DMS114 treated with DMSO at 0.1 percent for 48 hours (cell line): ENCODE measurements around the gene POLA1.

Experiments
- DNase-seq: peaks from one replicate; lab custom pipeline; 2025; ENCODE audit not compliant: unreplicated experiment; lab: John Stamatoyannopoulos, UW

POLA1 gene

DNA sequence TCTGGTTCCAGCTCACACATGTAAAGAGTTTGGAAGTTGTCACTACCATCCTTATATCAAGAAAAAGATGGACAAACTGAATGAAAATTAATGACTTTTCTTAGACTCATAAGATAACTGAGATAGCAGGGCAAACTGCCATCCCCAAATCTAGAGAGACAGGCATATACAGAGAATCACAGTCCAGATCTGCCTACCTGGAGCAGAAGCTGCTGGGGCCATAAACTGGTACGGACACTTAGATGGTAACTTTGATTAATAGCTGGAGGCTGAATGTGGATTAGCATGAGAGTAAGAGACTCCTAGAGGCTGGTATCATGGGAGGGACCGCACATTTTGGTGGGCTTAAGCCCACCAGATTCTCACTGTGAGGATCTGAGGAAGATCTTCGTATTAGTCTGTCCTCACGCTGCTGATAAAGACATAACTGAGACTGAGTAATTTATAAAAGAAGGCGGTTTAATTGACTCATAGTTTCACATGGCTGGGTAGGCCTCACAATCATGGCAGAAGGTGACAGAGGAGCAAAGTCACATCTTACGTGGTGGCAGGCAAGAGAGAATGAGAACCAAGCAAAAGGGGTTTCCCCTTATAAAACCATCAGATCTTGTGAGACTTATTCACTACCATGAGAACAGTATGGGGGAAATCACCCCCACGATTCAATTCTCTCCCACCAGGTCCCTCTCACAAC lies 10.8 kb upstream of the POLA1 start:
- DNase-seq = no peak

DNA sequence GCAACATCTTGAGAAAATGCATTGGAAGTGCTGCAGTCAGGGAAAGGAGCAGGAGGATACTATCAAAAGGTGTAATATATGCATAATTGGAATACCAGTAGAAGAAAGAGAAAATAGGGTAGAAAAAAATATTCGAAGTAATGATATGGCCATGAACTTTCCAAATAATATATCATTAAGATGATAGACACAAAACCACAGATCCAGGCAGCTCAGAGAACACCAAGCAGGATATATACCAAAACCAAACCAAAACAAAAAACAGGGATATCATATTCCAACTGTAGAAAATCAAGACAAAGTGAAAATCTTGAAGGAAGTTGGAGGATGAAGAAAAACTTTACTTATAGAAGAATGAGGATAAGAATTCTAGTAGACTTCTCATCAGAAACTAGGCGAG lies 9.7 kb upstream of the POLA1 start:
- DNase-seq = no peak

DNA sequence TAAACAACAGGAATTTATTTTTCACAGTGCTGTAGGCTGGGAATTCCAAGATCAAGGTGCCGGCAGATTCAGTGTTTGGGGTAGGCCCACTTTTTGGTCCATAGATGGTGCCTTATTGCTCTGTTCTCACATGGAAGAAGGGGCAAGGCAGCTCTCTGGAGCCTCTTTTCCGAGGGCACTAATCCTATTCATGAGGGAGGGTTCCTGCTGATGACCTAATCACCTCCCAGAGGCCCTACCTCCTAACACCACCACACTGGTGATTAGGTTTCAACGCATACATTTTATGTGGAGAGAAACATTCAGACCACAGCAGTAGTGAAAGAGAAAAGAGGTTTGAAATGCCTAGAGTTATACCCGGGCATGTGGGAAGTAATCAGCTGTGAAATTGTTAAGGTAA lies 1.4 kb upstream of the POLA1 start:
- no peak for DNase-seq

DNA sequence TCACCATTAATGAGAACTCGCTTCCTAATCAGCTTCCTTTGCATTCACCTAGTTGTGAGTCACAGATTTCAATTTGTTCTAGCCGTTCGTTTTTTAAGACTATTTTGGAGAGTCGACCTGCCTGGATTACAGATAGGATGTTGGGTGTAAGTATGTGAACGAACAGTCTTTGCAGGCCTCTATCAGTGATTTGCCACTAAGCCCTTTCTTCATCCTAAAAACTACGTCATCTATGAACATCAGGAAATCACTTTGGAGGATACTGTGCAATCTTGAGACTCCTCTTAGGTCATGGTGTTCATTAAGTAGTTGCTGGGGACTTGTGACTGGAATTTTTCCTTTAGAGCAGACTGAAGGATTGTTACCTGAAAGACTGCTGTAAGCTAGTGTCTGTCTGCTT lies 1.1 kb downstream of the POLA1 start:
- DNase-seq = no peak

DNA sequence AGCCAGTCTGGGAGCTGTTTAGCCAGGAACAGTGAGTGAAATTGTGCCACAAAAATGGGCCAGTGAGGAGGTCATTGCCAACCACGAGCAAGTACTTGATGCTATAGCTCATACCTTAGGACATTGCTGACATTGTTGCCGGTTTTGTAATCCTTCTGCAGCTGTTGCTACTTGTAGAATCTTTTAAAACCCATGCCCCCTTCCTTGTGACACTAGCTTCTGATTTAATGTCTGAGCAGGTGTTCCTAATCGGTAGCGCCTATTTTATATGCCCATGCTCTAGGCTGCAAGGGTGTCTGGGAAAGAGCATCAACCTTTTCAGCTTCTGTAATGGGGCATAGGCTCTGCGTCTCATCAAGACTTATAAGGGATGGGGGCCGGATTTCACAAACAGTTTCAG lies 2.6 kb downstream of the POLA1 start:
- no peak for DNase-seq

DNA sequence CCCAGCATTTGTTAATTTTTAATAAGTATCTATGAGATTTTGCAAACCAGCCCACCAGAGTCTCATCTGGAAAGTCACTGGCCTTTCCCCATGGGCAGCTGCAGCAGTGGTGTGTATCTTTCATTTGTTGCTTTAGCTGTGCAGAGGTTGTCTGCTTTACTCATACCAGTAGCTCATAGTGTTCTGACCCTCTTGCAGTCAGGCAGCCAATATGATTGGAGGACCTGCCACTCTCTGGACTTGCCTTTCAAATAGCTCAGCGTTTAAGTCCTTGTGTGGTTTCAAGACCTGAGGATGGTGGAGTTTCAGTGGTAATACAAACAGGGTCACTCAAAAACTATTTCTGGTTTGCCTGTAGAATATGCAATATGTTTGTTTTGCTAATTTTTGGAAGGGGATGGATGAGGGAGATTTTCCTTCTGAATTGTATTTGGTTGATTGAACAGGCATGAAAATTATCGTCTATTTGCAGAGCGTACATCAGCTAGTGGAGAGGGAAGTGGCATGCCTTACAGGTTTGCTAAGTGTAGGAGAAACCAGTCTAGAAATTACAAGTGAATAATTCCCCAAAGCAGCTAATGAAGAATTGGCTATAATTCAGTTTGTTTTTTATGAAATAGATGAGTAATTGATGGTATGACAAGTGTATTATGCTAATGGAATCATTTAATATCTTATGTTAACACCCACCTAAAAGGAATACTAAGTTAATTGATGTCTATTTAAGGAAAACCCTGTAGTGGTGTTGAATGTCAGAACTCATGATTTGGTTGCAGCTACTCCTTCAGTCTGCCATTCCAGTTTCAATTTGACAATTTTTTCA lies 8.9 kb downstream of the POLA1 start:
- DNase-seq = no peak

DNA sequence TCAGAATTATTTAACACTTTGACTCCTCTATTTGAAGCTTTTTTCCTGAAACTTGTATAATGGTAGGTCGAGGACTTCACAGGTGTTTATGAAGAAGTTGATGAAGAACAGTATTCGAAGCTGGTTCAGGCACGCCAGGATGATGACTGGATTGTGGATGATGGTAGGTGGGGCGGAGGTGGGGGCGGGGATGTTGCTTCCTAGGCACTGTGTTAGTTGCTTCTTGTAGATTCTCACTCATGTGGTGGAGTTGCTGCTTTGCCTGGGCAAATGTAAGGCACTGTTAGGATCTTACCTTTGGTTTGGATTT lies 9.4 kb downstream of the POLA1 start:
- DNase-seq = no peak

DNA sequence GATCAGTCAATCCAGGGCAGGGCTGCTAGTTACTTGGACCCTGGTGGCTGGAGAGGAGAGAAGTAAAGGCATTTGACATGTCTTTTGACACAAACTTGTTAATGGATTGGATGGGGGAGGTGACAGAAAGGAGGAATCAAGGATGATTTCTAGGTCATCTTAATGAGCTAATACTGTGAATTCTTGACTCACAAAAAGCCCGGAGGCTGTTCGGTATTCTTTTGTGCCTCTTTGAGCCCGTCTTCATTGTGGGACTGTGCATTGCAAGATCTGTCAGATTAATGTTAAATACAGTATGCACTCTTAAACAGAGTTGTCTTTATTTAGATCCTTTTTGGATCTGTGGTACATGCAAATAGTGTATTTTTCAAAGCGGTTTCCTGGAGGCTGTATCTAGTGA lies 25.1 kb downstream of the POLA1 start:
- no peak for DNase-seq

DNA sequence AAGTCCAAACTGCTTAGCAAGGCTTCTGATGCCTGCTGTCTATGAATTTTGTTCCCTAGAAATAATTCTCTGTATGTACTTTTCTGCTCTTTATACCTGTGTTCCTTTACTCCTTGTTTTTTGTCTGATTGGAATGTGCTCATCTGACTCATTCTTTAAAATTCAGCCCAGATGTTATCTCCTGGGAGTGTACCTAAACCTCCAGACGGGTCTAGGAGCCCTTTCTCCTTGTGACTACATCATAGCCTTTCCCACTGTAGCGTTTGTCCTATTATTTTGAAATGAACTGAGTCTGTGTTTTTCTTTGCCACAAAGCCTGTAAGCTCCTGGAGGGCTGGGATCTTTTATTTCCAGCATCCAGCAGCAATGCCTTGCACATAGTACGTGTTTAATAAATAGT lies 26.3 kb downstream of the POLA1 start:
- DNase-seq = no peak

DNA sequence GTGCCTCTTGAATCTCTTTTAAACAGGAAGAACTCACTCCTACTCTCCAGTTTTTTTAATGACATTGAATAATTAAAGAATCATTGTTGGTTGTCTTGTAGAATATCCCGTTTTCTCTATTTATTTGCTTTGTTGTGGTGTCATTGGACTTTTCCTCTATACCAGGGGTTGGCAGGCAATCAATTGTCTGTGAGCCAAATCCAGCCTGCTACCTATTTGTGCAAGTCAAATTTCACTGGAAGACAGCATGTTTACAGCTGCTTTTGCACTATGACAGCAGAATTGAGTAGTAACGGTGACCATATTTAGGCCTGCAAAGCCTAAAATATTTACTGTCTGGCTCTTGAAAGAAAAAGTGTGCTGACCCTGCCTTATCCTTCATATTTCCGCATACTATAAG lies 34.8 kb downstream of the POLA1 start:
- DNase-seq = no peak

DNA sequence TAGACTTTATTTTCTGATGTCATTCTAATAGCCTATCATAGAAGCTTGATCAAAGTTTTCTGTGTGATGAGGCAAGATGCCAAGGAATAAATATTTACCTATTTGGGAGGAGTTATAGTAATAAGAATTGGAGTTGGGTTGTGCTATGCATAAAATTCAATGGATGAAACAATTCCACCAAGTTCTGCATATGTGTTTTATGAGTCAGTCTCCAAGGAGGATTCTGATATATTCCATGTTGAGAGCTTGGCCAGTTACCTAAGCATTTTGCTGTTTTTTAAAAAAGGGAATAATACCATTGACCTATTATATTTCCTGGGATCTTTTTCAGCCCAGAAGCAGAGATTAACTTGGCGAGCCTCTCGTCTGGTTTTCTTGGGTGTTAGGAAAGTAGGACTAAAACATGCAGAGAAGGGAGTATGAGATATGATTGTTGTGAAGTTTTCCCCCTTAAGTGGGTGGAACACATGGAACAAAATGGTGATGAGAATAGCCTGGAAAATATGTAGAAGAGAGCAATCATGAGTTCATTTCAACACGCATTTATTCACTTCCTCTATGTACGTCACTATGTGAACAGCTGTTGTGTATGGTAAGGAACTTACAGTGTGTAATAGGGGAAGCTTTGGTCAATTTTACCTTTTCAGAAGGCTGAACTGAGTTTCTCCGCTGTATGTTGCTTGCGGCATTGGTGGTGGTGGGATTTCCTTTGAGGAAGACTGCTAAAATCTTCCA lies 39.2 kb downstream of the POLA1 start:
- no peak for DNase-seq

DNA sequence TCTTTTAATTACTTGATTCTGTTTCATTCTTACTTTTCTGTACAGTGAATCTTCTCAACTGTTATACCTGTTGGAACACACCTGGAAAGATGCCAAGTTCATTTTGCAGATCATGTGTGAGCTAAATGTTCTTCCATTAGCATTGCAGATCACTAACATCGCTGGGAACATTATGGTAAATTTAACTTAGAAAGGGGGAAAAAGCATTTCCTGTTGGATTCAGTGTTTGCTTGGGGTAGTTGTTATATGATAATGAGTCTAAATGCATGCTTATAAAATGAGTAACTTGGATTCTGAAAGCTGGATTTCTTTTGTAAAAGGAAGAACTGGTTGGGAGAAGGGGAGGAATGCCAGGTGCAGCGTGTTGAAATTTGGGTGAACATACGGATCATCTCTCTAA lies 47.6 kb downstream of the POLA1 start:
- DNase-seq = no peak

DNA sequence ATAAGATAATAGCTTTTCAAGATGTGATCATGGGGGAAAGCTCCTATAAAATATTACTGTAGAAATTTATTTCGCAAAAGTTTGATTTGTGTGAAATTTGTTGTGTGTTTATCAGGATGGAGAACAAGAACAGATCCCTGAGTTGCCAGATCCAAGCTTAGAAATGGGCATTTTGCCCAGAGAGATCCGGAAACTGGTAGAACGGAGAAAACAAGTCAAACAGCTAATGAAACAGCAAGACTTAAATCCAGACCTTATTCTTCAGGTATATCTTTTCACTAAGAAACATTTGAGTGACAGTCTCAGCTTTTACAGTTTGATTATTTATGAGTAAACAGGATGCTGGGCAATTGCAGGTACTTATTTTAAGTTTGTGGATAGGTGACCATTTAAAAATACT lies 54.5 kb downstream of the POLA1 start:
- no peak for DNase-seq

DNA sequence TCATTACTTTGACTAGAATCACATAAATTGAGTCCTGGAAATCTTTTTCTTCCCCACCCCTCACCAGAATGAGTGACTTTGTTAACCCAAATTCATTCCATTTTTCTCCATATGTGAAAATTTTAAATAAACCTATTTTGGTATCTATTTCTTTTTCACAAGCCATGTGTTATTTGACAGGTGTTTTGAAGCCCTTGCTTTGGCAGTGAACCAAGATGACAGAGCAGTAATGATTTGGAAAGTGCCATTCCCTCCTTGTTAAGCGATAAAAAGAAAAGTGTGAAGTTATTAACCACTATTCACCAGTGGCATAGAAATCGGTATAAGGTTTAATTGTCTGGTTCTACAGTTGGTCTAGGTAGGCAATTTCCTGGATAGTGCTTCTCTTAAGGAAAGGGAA lies 66.1 kb downstream of the POLA1 start:
- DNase-seq = no peak

DNA sequence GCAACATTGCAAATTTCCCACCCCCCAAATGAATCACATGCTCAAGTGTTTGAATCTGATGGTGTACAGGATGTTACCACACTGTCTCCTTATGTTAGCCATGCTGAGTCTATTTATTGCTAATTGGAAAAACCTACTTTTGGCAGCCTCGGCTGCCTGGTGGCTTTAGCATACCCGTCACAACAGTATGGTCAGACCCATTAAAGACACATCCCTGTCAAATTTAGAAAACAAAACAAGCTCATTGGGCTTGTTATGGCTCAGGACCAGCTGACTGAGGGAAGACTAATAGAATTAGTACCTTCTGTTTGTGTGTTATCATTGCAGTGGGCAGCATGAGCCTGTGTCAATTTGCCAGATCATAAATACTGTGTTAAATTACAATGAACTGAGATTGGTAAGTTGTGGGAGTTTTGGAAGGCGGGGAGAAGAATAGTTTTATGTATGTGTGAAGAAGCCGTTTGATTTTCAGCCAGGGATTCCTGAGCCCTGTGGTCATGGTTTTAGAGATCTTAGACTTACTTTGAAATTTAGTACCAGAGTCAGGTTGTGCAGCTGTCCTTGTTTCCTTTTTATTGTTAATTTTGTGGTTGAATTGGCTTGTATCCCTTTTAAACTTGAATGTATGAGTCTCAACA lies 66.8 kb downstream of the POLA1 start:
- DNase-seq = no peak

DNA sequence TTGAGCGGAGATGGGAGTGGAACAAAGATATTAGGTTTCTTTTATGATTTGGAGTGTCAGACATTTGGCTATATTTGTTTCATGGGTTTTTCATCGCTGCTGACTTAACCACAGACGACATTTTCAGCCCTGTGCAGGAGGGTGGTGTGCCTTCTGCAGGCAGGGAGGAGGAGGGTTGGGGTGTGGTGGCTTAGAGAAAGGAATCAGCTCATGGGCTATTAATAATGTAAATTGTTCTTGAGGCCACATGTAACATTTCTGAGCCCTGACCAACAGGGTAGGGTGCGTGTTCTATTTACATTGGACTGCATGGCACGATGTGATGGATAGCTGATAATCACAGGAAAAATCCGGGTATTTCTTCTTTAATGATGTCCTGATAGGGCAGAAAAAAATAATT lies 67.6 kb downstream of the POLA1 start:
- DNase-seq = no peak

DNA sequence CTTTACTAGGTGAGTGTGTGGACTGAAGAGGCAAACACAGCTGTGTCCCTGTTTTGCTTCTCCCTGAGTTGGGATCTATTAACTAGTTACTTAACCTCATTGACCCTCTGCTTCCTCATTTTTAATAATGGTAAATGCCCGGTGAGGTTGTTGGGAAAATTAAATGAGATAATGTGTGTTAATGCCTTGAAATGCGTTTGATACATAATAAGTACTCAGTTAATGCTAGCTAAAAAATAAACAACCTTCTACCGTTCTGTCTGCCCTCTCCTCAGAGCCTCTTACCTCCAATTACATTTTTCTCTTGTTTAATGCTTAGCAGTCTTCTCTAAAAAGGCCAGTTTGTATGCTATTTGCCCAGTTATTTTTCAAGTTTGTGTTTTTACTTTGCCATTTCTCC lies 70.3 kb downstream of the POLA1 start:
- no peak for DNase-seq

DNA sequence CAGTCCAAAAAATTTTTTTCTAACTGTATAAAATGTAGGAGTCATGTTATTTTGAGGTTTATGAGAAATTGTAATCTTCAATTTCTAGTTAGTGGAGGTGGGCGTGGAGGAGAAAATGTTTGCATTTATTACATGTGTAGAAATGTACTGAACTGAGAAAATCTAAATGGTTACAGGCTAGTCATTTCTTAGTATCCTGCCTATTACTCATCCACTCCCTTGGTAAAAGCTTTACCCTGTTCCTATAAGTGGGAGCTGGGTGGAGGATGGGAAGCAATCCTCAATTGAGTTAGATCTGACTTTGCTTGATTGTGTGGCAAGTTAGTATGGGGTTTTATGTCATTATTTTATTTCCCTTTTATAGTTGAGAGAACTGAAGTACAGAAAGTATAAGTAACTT lies 73.8 kb downstream of the POLA1 start:
- no peak for DNase-seq

DNA sequence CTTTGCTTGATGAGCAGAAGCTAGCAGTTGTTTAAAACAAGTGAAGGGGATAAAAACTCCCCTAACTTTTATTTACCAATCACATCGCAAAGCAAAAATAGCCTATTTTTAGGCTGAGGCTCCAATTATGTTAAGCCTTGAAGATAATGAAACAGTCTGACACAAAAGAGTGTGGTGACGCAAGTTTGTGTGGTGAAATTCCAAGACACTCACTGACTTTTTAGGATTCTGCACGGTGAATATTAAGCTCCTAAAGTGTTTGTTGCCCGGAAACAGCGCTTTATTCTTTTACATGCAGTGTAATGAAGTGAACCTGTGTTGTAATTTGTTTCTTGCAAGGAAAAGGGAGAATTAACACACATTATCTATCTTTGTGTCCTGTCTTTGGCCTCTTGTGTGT lies 74.8 kb downstream of the POLA1 start:
- no peak for DNase-seq

DNA sequence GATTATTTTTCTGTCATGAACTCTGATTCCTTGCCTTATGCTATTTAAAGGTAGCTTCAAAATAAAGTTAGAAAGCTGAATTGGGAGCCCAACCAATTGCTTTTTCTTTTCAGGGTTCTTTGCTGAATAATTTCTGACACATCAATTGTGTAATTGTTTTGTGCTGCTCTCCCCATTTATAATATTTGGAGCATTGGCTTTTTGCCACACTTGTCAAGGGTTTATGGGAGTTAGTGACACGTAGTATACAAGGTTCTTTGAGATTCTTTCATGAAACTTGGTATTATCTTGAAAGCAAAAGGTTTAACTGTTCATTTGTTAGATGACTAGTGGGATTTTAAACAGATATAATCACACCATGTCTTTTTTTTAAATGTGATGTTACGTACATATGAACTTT lies 80.9 kb downstream of the POLA1 start:
- DNase-seq = no peak

DNA sequence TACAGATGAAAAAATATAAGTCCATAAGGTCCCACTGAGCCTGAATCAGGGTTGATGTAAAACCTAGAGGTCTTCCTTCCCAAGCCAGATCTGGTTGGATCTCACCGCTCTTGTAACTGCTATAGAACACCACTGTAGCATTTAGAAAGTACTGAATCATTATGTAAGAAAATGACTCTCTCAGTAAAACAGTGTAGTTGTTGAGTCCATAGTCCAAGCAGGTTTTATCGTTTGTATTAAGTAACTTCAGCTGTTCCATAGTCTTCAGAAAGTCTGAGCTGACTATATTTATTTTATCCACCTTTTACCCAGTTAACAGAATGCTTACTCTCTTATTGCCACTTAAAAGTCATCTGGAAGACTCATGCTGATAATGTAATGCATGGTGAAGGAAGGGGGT lies 82.2 kb downstream of the POLA1 start:
- no peak for DNase-seq

DNA sequence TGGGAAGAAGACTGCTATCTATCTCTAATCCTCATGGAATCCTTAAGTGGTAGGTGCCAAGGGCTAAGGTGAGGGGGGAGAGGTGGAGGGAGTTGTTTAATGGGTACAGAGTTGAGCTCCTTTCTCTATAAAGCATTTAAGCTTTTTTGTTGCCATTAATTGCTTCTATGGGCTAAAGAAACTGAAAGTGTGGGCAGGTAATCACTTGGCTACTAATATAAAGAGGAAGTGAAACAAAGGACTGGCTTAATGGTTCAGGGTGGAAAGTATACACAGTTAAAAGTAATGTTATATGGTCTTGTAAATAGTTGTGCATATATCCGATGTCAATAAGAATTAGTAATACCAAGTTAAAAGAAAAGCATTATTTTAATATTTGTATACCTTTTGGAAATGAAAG lies 83.9 kb downstream of the POLA1 start:
- DNase-seq = no peak
